Measurements from ENCODE around the gene FER1L5. TPM values are rescaled to one million over a fixed set of nuclear protein-coding genes. Genes with fewer than 3 reads are reported as not detected.
"Not testable (repeated sequence)": the region's sequence is repeated elsewhere in the genome, so short reads cannot be mapped to it uniquely, and the experiment has no call there.

The FER1L5 gene
- total RNA-seq, 3 donors from 2014 or later = 0.73 to 0.98 TPM; not detected in 1

GRCh38 chr2:96648306-96648930, 5.9 kb downstream of the FER1L5 start:
- Histone ChIP-seq H3K36me3 (no peaks in the 10 kb centered on the region), H3K4me3 (no peak overlapping the region), H3K27me3 (no peaks in the 10 kb centered on the region), H3K4me1 (no peaks in the 10 kb centered on the region), H3K27ac (no peak overlapping the region), H3K9me3 (no peaks in the 10 kb centered on the region)
- intact Hi-C loops (cut with DNase I; ENCODE audit: low total_unique reads) = no loop called here
- TF ChIP-seq POLR2A (IDR thresholded peaks at IDR 0.05) (no peak), CTCF (IDR thresholded peaks at IDR 0.05) (no peak), POLR2AphosphoS5 (IDR thresholded peaks at IDR 0.05) (no peak)
- no peak for DNase-seq (ENCODE audit: low spot score in 2 of 2)

- DNase-seq (ENCODE audit: low spot score in 2 of 2) = no peak
- H3K4me3 ChIP-seq = no peak overlapping the region
- H3K4me1 ChIP-seq = no peaks in the 10 kb centered on the region
- intact Hi-C loops (cut with DNase I; ENCODE audit: low total_unique reads) = no loop called here
- no peak overlapping the region for H3K27ac ChIP-seq
- no peak for TF ChIP-seq POLR2A (IDR thresholded peaks at IDR 0.05)
- TF ChIP-seq CTCF (IDR thresholded peaks at IDR 0.05) = no peak
- no peak for TF ChIP-seq POLR2AphosphoS5 (IDR thresholded peaks at IDR 0.05)
- no peaks in the 10 kb centered on the region for H3K27me3 ChIP-seq
- no peaks in the 10 kb centered on the region for H3K9me3 ChIP-seq
- no peaks in the 10 kb centered on the region for H3K36me3 ChIP-seq
Observed at GRCh38 chr2:96649342-96649741, 6.8 kb downstream of the FER1L5 start.

GRCh38 chr2:96651793-96652192, 9.2 kb downstream of the FER1L5 start:
- Histone ChIP-seq H3K27me3 (no peaks in the 10 kb centered on the region), H3K9me3 (no peaks in the 10 kb centered on the region), H3K27ac (no peak overlapping the region), H3K4me3 (no peak overlapping the region), H3K4me1 (no peaks in the 10 kb centered on the region), H3K36me3 (no peaks in the 10 kb centered on the region)
- TF ChIP-seq POLR2A (IDR thresholded peaks at IDR 0.05) (no peak), POLR2AphosphoS5 (IDR thresholded peaks at IDR 0.05) (no peak), CTCF (IDR thresholded peaks at IDR 0.05) (no peak)
- DNase-seq (ENCODE audit: low spot score in 2 of 2) = no peak
- intact Hi-C loops (cut with DNase I; ENCODE audit: low total_unique reads) = no loop called here

GRCh38 chr2:96654791-96655190, 12.2 kb downstream of the FER1L5 start:
- intact Hi-C loops (cut with DNase I; ENCODE audit: low total_unique reads); H3K27me3 ChIP-seq; H3K4me3 ChIP-seq; H3K9me3 ChIP-seq; H3K4me1 ChIP-seq; H3K36me3 ChIP-seq; DNase-seq (ENCODE audit: low spot score in 2 of 2); H3K27ac ChIP-seq: not testable (repeated sequence)

GRCh38 chr2:96655526-96655925, 13.0 kb downstream of the FER1L5 start:
- intact Hi-C loops (cut with DNase I; ENCODE audit: low total_unique reads) = no loop called here
- H3K9me3 ChIP-seq = no peaks in the 10 kb centered on the region
- TF ChIP-seq POLR2AphosphoS5 (IDR thresholded peaks at IDR 0.05) (no peak), CTCF (IDR thresholded peaks at IDR 0.05) (no peak), POLR2A (IDR thresholded peaks at IDR 0.05) (no peak)
- H3K4me1 ChIP-seq = no peaks in the 10 kb centered on the region
- H3K27me3 ChIP-seq = no peaks in the 10 kb centered on the region
- no peaks in the 10 kb centered on the region for H3K36me3 ChIP-seq
- no peak overlapping the region for H3K4me3 ChIP-seq
- H3K27ac ChIP-seq = no peak overlapping the region
- DNase-seq (ENCODE audit: low spot score in 2 of 2) = no peak

- H3K4me3 ChIP-seq = no peak overlapping the region
- DNase-seq (ENCODE audit: low spot score in 2 of 2) = no peak
- no peaks in the 10 kb centered on the region for H3K9me3 ChIP-seq
- H3K27ac ChIP-seq = no peak overlapping the region
- intact Hi-C loops (cut with DNase I; ENCODE audit: low total_unique reads) = no loop called here
- no peak for TF ChIP-seq POLR2AphosphoS5 (IDR thresholded peaks at IDR 0.05)
- TF ChIP-seq POLR2A (IDR thresholded peaks at IDR 0.05) = no peak
- TF ChIP-seq CTCF (IDR thresholded peaks at IDR 0.05) = no peak
- H3K27me3 ChIP-seq = no peaks in the 10 kb centered on the region
- H3K4me1 ChIP-seq = no peaks in the 10 kb centered on the region
- no peaks in the 10 kb centered on the region for H3K36me3 ChIP-seq
Observed at GRCh38 chr2:96656540-96656939, 14.0 kb downstream of the FER1L5 start.
